ENCODE data around the gene ASCC1. TPM values are rescaled to one million over a fixed set of nuclear protein-coding genes. Genes with fewer than 3 reads are reported as not detected.

Gene ASCC1
- total and polyA plus RNA-seq, 2 donors (not counting 1 experiment from before 2014, with no cell fraction given), result 17.9 to 28.1 TPM

GRCh38 chr10:72177454-72177853, 38.6 kb downstream of the ASCC1 start:
- no peaks in the 10 kb centered on the region for H3K27me3 Mint-ChIP-seq
- CTCF ChIA-PET, result no interaction called here
- Histone ChIP-seq H3K4me3 (ENCODE audit: control extremely low read depth in 1 of 5, extremely low read depth in 1 of 5, insufficient read depth in 1 of 5, low read depth in 2 of 5, low read length in 4 of 5) (no peak overlapping the region), H3K9me3 (ENCODE audit: control extremely low read depth in 1 of 3, control insufficient read depth in 2 of 3, insufficient read depth in 1 of 3, low read length in 2 of 3) (no peaks in the 10 kb centered on the region), H3K36me3 (replicated peaks in 1 of 2; ENCODE audit: control extremely low read depth in 1 of 2, control insufficient read depth in 1 of 2, extremely low read depth in 1 of 2, insufficient read depth in 2 of 2, low read length in 1 of 2) (peaks cover 8 to 12% of the 10 kb centered on the region in 2 experiments), H3K27me3 (replicated peaks in 1 of 4; ENCODE audit: control extremely low read depth in 1 of 4, control insufficient read depth in 3 of 4, insufficient read depth in 4 of 4, low read length in 3 of 4) (no peaks in the 10 kb centered on the region), H2AFZ (ENCODE audit: insufficient read depth, low read depth, low read length, poor library complexity, severe bottlenecking) (no peak overlapping the region), H3K4me1 (ENCODE audit: control insufficient read depth in 2 of 2, insufficient read depth in 2 of 2, low read length in 2 of 2) (peaks cover 12% of the 10 kb centered on the region in 2 donors), H3K27ac (ENCODE audit: low read length in 2 of 2) (no peak overlapping the region), H3K79me2 (ENCODE audit: control insufficient read depth, insufficient read depth, low read length) (no peaks in the 10 kb centered on the region), H4K20me1 (ENCODE audit: control insufficient read depth, insufficient read depth, low read length, poor library complexity, severe bottlenecking) (no peaks in the 10 kb centered on the region), H3K9ac (ENCODE audit: low read length) (no peak overlapping the region), H3K4me2 (replicated peaks; ENCODE audit: low read depth, low read length, poor library complexity, severe bottlenecking) (no peak overlapping the region)
- H3K4me3 Mint-ChIP-seq, result no peak overlapping the region
- no peak overlapping the region for H3K27ac Mint-ChIP-seq
- ATAC-seq (ENCODE audit: low read depth) (no peak), DNase-seq (no peak)
- no peak for TF ChIP-seq EZH2 (IDR thresholded peaks at IDR 0.05; ENCODE audit: borderline replicate concordance, insufficient read depth, low read depth, low read length, poor library complexity, severe bottlenecking)
- no peak for TF ChIP-seq CTCF (IDR thresholded peaks at IDR 0.05)
- WGBS (ENCODE audit: insufficient coverage), result 100% methylated on average over 1 of the region's 2 CpGs
- POLR2A ChIA-PET, result no interaction called here
- no peaks in the 10 kb centered on the region for H3K9me3 Mint-ChIP-seq (ENCODE audit: insufficient read depth)
- intact Hi-C loops (cut with micrococcal nuclease), result no loop called here
- peaks cover 14% of the 10 kb centered on the region for H3K4me1 Mint-ChIP-seq

DNA sequence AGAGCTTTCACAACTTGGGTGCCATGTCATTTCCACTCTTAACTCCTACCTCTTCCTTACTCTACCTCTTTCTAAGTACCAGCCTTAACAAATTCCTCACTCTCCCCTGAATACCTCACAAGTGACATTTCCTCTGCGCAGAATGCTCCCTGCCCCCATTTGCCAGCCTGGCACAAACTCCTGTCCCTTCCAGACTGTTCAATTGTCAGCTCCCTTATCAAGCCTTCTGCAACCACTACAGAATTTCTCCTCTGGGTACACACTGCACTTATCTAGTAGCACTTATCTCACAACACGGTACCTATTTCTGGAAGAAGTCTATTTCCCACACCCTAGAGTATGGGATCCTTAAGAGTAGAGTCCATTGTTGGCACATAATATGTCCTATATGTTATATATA, 39.4 kb downstream of the ASCC1 start:
- H3K27me3 ChIP-seq (replicated peaks in 1 of 4; ENCODE audit: control extremely low read depth in 1 of 4, control insufficient read depth in 3 of 4, insufficient read depth in 4 of 4, low read length in 3 of 4), result no peaks in the 10 kb centered on the region
- Mint-ChIP-seq H3K4me3 (no peak overlapping the region), H3K27me3 (no peaks in the 10 kb centered on the region), H3K9me3 (ENCODE audit: insufficient read depth) (no peaks in the 10 kb centered on the region), H3K27ac (no peak overlapping the region), H3K4me1 (peaks cover 14% of the 10 kb centered on the region)
- no peak overlapping the region for H3K9ac ChIP-seq (ENCODE audit: low read length)
- DNase-seq, result no peak
- H3K36me3 ChIP-seq (replicated peaks in 1 of 2; ENCODE audit: control extremely low read depth in 1 of 2, control insufficient read depth in 1 of 2, extremely low read depth in 1 of 2, insufficient read depth in 2 of 2, low read length in 1 of 2), result peaks cover 4 to 12% of the 10 kb centered on the region in 2 experiments
- H4K20me1 ChIP-seq (ENCODE audit: control insufficient read depth, insufficient read depth, low read length, poor library complexity, severe bottlenecking), result no peaks in the 10 kb centered on the region
- POLR2A ChIA-PET, result no interaction called here
- no peak overlapping the region for H3K4me3 ChIP-seq (ENCODE audit: control extremely low read depth in 1 of 5, extremely low read depth in 1 of 5, insufficient read depth in 1 of 5, low read depth in 2 of 5, low read length in 4 of 5)
- no peaks in the 10 kb centered on the region for H3K9me3 ChIP-seq (ENCODE audit: control extremely low read depth in 1 of 3, control insufficient read depth in 2 of 3, insufficient read depth in 1 of 3, low read length in 2 of 3)
- no peak overlapping the region for H3K4me2 ChIP-seq (replicated peaks; ENCODE audit: low read depth, low read length, poor library complexity, severe bottlenecking)
- no peak for TF ChIP-seq EZH2 (IDR thresholded peaks at IDR 0.05; ENCODE audit: borderline replicate concordance, insufficient read depth, low read depth, low read length, poor library complexity, severe bottlenecking)
- TF ChIP-seq CTCF (IDR thresholded peaks at IDR 0.05), result no peak
- no peaks in the 10 kb centered on the region for H3K79me2 ChIP-seq (ENCODE audit: control insufficient read depth, insufficient read depth, low read length)
- intact Hi-C loops (cut with micrococcal nuclease), result no loop called here
- CTCF ChIA-PET, result no interaction called here
- no peak overlapping the region for H2AFZ ChIP-seq (ENCODE audit: insufficient read depth, low read depth, low read length, poor library complexity, severe bottlenecking)
- H3K27ac ChIP-seq (ENCODE audit: low read length in 2 of 2), result no peak overlapping the region
- peaks cover 12% of the 10 kb centered on the region in 2 donors for H3K4me1 ChIP-seq (ENCODE audit: control insufficient read depth in 2 of 2, insufficient read depth in 2 of 2, low read length in 2 of 2)
- no peak for ATAC-seq (ENCODE audit: low read depth)
- 100% methylated on average over 1 of the region's 2 CpGs for WGBS (ENCODE audit: insufficient coverage)
